ENCODE results near the gene TRIM62.

TRIM62 gene

GRCh38 chr1:33175865-33176264, 6.0 kb downstream of the TRIM62 start:
- H2AFZ ChIP-seq (ENCODE audit: low read depth, low read length), result no peak overlapping the region
- no peak for TF ChIP-seq EZH2 (IDR thresholded peaks at IDR 0.05; ENCODE audit: borderline replicate concordance, low read depth, low read length, severe bottlenecking)
- no peak for TF ChIP-seq CTCF (IDR thresholded peaks at IDR 0.05; ENCODE audit: borderline replicate concordance, extremely low read depth, low read length, poor library complexity, severe bottlenecking)
- H3K9me3 ChIP-seq (ENCODE audit: insufficient read depth, low read length, severe bottlenecking), result no peaks in the 10 kb centered on the region
- DNase-seq (no peak), ATAC-seq (ENCODE audit: insufficient read depth, low read depth) (no peak)
- H3K36me3 ChIP-seq (ENCODE audit: insufficient read depth, low read length), result no peaks in the 10 kb centered on the region; the same call in 1 of the 2 replicates
- no peaks in the 10 kb centered on the region for H3K27me3 ChIP-seq (ENCODE audit: insufficient read depth, low read length, poor library complexity)
- H3K9ac ChIP-seq (ENCODE audit: low read depth, low read length), result no peak overlapping the region
- no peak overlapping the region for H3K4me2 ChIP-seq (ENCODE audit: insufficient read depth, low read length)
- H3K27ac ChIP-seq (ENCODE audit: low read length), result no peak overlapping the region
- H4K20me1 ChIP-seq (ENCODE audit: insufficient read depth, low read length), result peaks cover 23% of the 10 kb centered on the region
- peaks cover 14% of the 10 kb centered on the region for H3K4me1 ChIP-seq (ENCODE audit: insufficient read depth, low read length)
- no peak overlapping the region for H3K4me3 ChIP-seq (ENCODE audit: low read depth in 1 of 2, low read length in 2 of 2)
- peaks cover 4% of the 10 kb centered on the region for H3K79me2 ChIP-seq (ENCODE audit: insufficient read depth, low read length)

DNA sequence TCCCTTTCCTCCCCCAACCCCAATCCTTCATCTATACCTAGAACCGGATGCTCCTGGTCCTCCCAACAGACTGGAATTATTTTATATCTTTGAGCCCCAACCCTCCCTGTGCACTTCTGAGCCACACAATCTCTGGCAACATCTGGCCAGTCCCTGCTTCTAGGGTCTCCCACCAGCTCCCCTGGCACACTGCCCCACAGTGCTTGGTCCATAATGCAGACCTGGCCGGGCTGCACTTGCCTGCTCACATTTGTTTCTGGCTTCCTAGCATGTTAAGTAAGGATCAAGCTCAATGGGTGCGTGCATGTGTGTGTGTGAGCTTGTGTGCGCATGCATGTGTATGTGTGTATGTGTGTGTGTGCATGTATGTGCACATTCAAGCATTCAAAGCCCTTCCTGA, 8.8 kb downstream of the TRIM62 start:
- Histone ChIP-seq H3K27me3 (ENCODE audit: insufficient read depth, low read length, poor library complexity) (no peaks in the 10 kb centered on the region), H4K20me1 (ENCODE audit: insufficient read depth, low read length) (peaks cover 24% of the 10 kb centered on the region), H3K36me3 (ENCODE audit: insufficient read depth, low read length) (peaks cover 2% of the 10 kb centered on the region; the same call in 1 of the 2 replicates), H3K79me2 (ENCODE audit: insufficient read depth, low read length) (no peaks in the 10 kb centered on the region), H3K4me1 (ENCODE audit: insufficient read depth, low read length) (no peaks in the 10 kb centered on the region), H2AFZ (ENCODE audit: low read depth, low read length) (no peak overlapping the region), H3K4me3 (ENCODE audit: low read depth in 1 of 2, low read length in 2 of 2) (no peak overlapping the region), H3K9ac (ENCODE audit: low read depth, low read length) (no peak overlapping the region), H3K27ac (ENCODE audit: low read length) (no peak overlapping the region), H3K4me2 (ENCODE audit: insufficient read depth, low read length) (no peak overlapping the region), H3K9me3 (ENCODE audit: insufficient read depth, low read length, severe bottlenecking) (no peaks in the 10 kb centered on the region)
- ATAC-seq (ENCODE audit: insufficient read depth, low read depth) (no peak), DNase-seq (no peak)
- TF ChIP-seq CTCF (IDR thresholded peaks at IDR 0.05; ENCODE audit: borderline replicate concordance, extremely low read depth, low read length, poor library complexity, severe bottlenecking) (no peak), EZH2 (IDR thresholded peaks at IDR 0.05; ENCODE audit: borderline replicate concordance, low read depth, low read length, severe bottlenecking) (no peak)

DNA sequence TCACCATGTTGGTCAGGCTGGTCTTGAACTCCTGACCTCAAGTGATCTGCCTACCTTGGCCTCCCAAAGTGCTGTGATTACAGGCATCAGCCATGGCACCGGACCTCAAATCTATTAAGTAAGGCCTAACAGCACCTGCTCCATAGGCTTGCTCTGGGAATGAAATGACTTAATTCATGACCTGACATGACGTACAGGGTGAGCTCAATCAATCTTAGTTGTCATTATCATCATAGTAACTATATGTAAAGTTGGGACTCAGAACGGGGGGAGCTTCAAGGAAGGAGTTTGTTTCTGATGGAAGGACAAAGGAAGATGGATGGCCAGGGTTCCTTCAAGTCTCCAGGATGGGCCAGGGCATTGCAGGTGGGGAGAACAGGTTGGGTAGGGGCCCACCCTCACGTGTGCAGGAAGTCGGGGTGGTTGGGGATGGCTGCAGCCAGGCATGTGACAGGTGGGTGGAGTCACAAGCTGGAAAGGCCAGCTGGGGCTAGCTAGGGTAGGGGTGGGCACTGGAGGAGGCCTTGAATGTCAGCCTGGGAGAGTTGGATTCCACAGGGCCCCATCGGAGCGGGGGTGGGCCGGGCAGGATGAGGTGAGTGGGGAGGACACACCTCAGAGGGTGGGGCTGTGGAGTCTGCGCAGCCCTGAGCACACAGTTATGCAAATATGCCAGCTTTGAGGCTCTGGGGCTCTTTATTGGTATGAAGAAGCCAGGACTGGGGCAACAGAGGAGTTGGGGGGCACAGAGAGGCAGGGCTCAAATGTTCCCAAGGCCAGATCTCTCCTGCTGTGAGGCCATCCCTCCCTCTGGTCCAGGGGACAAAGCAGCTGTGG, 9.6 kb downstream of the TRIM62 start:
- no peak overlapping the region for H2AFZ ChIP-seq (ENCODE audit: low read depth, low read length)
- H3K9ac ChIP-seq (ENCODE audit: low read depth, low read length), result no peak overlapping the region
- H3K9me3 ChIP-seq (ENCODE audit: insufficient read depth, low read length, severe bottlenecking), result no peaks in the 10 kb centered on the region
- H3K79me2 ChIP-seq (ENCODE audit: insufficient read depth, low read length), result no peaks in the 10 kb centered on the region
- DNase-seq (no peak), ATAC-seq (ENCODE audit: insufficient read depth, low read depth) (no peak)
- peaks cover 7% of the 10 kb centered on the region for H3K36me3 ChIP-seq (ENCODE audit: insufficient read depth, low read length)
- H3K27ac ChIP-seq (ENCODE audit: low read length), result no peak overlapping the region
- H3K4me3 ChIP-seq (ENCODE audit: low read depth in 1 of 2, low read length in 2 of 2), result no peak overlapping the region
- H4K20me1 ChIP-seq (ENCODE audit: insufficient read depth, low read length), result peaks cover 16% of the 10 kb centered on the region; the same call in 1 of the 2 replicates
- no peaks in the 10 kb centered on the region for H3K27me3 ChIP-seq (ENCODE audit: insufficient read depth, low read length, poor library complexity)
- no peak overlapping the region for H3K4me2 ChIP-seq (ENCODE audit: insufficient read depth, low read length)
- no peaks in the 10 kb centered on the region for H3K4me1 ChIP-seq (ENCODE audit: insufficient read depth, low read length)
- TF ChIP-seq CTCF (IDR thresholded peaks at IDR 0.05; ENCODE audit: borderline replicate concordance, extremely low read depth, low read length, poor library complexity, severe bottlenecking) (no peak), EZH2 (IDR thresholded peaks at IDR 0.05; ENCODE audit: borderline replicate concordance, low read depth, low read length, severe bottlenecking) (no peak)

Measured in DND-41 (cell line).